AG04450 (cell line): Measurements from ENCODE around the gene DKKL1. TPM values are rescaled to one million over a fixed set of nuclear protein-coding genes. Genes with fewer than 3 reads are reported as not detected.

Experiments
- CTCF ChIA-PET: fragments of 300-600, 350-600 bp; formaldehyde crosslinking; extraction: SDS; loops from one replicate; lab custom pipeline; 2022; ENCODE audit warnings: antibody characterized with exemption, inconsistent platforms; lab: Charles Lee
- POLR2A ChIA-PET: fragments of 350-600 bp; formaldehyde crosslinking; extraction: SDS; loops from one replicate; lab custom pipeline; 2021; ENCODE audit warnings: antibody characterized with exemption, inconsistent platforms; lab: Yijun Ruan, JAX
- DNase-seq: peaks from one replicate; pipeline ENCODE4 v3.0.0-alpha.2; 2011; ENCODE audit warnings: low read depth, low spot score
- H3K27ac ChIP-seq: one replicate; pipeline ENCODE4 v1.5.1; 2012; ENCODE audit warnings: low read depth, low read length, control low read depth
- H3K27me3 ChIP-seq: one replicate; pipeline ENCODE4 v1.6.0; 2012; ENCODE audit warnings: low read length; ENCODE audit not compliant: control insufficient read depth, insufficient read depth
- H3K4me3 ChIP-seq: 2 replicates; pipeline ENCODE4 v1.5.1; 2011; ENCODE audit warnings: mild to moderate bottlenecking, low read depth, low read length, control low read depth
- H3K9me3 ChIP-seq: 2 replicates; pipeline ENCODE4 v1.5.1; 2012; ENCODE audit warnings: low read length; ENCODE audit not compliant: control insufficient read depth, insufficient read depth
- polyA plus RNA-seq: library from polyadenylated mRNA; depleted of rRNA; stranded (reverse); fragments of >200 nt; gene quantifications from 2 replicates; pipeline ENCODE4 v1.2.3, GENCODE V29; 2011
- TF ChIP-seq, protein P1 (sequence below): IDR thresholded peaks from 2 replicates; pipeline ENCODE4 v1.5.1; 2011; ENCODE audit warnings: low read depth, low read length, control low read depth, inconsistent platforms

The DKKL1 gene
- polyA plus RNA-seq, 1 experiment: 0.14 TPM

DNA sequence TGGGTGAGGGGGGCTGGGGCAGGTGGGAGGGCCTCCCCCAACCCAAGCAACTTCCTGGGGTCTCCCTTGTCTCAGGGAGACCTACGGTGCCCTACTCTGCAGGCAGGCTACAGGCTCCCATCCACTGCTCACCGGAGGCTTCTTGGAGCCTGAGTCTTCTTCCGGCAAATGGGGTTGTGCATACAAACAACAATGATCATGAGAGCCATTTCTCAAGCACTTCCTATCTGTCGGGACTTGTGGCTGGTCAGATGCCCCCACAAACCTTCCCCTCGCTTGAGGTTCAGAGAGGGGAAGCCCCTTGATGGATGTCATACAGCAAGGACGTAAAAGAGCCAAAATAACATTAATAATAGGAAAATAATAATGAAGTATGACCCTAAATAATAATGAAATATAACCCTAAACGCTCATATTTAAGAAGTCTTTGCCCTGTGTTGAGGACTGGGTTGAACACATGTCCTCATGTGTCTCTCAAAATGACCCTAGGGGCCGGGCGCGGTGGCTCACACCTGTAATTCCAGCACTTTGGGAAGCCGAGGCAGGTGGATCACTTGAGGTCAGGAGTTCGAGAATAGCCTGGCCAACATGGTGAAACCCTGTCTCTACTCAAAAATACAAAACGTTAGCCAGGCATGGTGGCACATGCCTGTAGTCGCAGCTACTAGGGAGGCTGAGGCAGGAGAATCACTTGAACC, 27.7 kb upstream of the DKKL1 start:
- Histone ChIP-seq H3K27me3 (no peaks in the 10 kb centered on the region), H3K9me3 (peaks cover 9% of the 10 kb centered on the region; the same call in 1 of the 2 replicates), H3K4me3 (no peak overlapping the region), H3K27ac (no peak overlapping the region)
- TF ChIP-seq, protein P1, sequence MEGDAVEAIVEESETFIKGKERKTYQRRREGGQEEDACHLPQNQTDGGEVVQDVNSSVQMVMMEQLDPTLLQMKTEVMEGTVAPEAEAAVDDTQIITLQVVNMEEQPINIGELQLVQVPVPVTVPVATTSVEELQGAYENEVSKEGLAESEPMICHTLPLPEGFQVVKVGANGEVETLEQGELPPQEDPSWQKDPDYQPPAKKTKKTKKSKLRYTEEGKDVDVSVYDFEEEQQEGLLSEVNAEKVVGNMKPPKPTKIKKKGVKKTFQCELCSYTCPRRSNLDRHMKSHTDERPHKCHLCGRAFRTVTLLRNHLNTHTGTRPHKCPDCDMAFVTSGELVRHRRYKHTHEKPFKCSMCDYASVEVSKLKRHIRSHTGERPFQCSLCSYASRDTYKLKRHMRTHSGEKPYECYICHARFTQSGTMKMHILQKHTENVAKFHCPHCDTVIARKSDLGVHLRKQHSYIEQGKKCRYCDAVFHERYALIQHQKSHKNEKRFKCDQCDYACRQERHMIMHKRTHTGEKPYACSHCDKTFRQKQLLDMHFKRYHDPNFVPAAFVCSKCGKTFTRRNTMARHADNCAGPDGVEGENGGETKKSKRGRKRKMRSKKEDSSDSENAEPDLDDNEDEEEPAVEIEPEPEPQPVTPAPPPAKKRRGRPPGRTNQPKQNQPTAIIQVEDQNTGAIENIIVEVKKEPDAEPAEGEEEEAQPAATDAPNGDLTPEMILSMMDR: no peak
- DNase-seq: no peak
- POLR2A ChIA-PET: interaction anchor here (0.8 kb wide), 1 partner anchor 12 kb away, joined by 4 read pairs; no protein-coding TSS in a partner anchor
- CTCF ChIA-PET: no interaction called here

DNA sequence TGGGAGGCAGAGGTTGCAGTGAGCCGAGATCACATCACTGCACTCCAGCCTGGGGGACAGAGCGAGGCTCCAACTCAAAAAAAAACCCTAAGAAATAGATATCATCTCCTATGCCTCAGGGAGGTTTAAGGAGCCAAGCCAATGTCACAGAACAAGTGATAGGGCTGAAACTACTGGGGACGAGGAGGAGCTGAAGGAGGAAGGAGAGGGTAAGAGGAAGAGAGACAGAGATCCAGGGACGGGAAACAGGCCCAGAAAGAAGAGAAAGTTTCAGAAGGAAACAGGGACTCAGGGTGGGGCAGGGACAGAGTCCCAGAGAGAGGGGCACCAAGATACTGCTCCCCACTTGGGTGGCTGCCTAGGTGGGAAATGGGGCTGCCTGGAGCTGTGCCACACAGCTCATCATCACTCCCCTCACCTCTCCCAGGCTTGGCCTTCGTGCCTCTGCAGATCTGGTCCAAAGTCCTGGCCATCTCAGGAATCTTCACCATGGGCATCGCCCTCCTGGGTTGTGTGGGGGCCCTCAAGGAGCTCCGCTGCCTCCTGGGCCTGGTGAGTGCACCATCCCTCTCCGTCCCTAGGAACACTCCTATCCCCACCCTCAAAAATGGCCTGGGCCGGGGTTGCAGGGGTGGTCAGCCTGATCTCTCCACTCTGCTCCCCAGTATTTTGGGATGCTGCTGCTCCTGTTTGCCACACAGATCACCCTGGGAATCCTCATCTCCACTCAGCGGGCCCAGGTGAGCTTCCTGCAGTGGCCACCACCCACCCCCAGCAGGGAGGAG, 27.0 kb upstream of the DKKL1 start:
- TF ChIP-seq, protein P1: no peak
- Histone ChIP-seq H3K9me3 (peaks cover 9% of the 10 kb centered on the region; the same call in 1 of the 2 replicates), H3K27ac (no peak overlapping the region), H3K27me3 (no peaks in the 10 kb centered on the region), H3K4me3 (no peak overlapping the region)
- POLR2A ChIA-PET: no interaction called here
- no peak for DNase-seq
- CTCF ChIA-PET: interaction anchor here (0.6 to 1.5 kb wide), 2 partner anchors 9 to 36 kb away, joined by 4 to 8 read pairs; no protein-coding TSS in a partner anchor

DNA sequence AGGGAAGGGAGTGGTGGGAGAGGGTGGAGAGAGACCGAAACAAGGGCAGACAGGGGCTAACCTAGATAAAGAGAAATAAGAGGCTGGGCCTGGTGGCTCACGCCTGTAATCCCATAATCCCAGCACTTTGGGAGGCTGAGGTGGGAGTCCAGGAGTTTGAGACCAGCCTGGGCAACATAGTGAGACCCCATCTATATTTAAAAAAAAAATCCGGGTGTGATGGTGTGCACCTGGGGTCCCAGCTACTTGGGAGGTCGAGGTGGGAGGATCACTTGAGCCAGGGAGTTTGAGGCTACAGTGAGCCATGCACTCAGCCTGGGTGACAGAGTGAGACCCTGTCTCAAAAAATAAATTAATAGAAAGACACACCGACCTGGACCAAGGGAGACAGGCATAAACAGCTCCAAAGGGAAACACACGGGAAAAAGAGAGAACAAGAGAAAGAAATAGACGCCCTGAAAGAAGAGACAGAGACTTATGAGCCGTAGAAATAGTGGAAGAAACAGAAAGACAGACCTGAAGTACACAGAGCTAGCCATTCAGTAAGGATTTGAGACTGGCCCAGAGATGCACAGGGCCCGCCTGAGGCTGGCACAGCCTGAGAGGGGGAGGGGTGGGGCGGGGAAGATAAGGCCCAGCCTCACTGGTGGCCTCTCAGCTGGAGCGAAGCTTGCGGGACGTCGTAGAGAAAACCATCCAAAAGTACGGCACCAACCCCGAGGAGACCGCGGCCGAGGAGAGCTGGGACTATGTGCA, 26.2 kb upstream of the DKKL1 start:
- DNase-seq: no peak
- Histone ChIP-seq H3K9me3 (peaks cover 9% of the 10 kb centered on the region; the same call in 1 of the 2 replicates), H3K27me3 (no peaks in the 10 kb centered on the region), H3K27ac (no peak overlapping the region), H3K4me3 (no peak overlapping the region)
- ChIA-PET CTCF (interaction anchor here (0.6 to 1.5 kb wide), 4 partner anchors 8 to 107 kb away, joined by 3 to 8 read pairs (median 4); no protein-coding TSS in a partner anchor), POLR2A (no interaction called here)
- TF ChIP-seq, protein P1: no peak

DNA sequence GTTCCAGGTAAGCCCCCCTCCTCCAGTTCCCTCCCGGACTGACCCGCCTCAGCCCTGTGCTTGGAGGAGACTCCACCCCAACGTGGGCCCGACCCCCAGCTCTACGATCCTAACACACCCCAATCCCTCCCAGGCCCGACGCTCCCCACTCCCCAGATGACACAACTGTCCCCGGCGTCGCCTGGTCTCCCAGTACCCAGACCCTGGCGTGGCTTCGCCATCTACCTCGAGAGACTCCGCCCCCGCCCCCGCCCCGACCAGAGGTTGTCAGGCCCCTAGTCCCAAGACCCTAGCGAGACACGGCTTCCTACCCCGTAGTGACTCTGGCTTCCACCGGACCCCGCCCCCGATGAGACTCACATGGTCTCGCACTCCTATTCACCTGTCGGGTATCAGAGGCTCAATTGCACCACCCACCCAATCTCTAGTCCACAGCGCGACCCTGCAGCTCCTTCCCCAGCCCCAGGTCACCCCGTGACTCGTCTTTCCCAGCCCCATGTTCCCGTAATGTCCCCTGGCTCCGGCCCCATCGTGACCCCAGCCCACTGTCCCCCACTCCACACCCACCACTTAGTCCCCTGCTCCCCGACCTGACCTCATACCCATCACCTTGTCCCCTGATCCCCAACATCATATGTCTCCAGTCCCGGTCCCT, 25.5 kb upstream of the DKKL1 start:
- no peak for DNase-seq
- POLR2A ChIA-PET: no interaction called here
- H3K9me3 ChIP-seq: peaks cover 9% of the 10 kb centered on the region; the same call in 1 of the 2 replicates
- TF ChIP-seq, protein P1: no peak
- no peak overlapping the region for H3K4me3 ChIP-seq
- H3K27me3 ChIP-seq: no peaks in the 10 kb centered on the region
- CTCF ChIA-PET: interaction anchor here (0.6 to 1.5 kb wide), 3 partner anchors 10 to 107 kb away, joined by 3 to 4 read pairs (median 3); no protein-coding TSS in a partner anchor
- H3K27ac ChIP-seq: no peak overlapping the region
